GM18909 (cell line): ENCODE data around the gene SPINK1.
"Not testable (repeated sequence)": the region's sequence is repeated elsewhere in the genome, so short reads cannot be mapped to it uniquely, and the experiment has no call there.

Experiments used
- ATAC-seq: cut with Tn5 transposase; IDR thresholded peaks from one replicate; pipeline ENCODE4 v1.9.1; 2021; ENCODE audit warnings: mild to moderate bottlenecking; ENCODE audit not compliant: unreplicated experiment, poor library complexity

The SPINK1 gene

DNA sequence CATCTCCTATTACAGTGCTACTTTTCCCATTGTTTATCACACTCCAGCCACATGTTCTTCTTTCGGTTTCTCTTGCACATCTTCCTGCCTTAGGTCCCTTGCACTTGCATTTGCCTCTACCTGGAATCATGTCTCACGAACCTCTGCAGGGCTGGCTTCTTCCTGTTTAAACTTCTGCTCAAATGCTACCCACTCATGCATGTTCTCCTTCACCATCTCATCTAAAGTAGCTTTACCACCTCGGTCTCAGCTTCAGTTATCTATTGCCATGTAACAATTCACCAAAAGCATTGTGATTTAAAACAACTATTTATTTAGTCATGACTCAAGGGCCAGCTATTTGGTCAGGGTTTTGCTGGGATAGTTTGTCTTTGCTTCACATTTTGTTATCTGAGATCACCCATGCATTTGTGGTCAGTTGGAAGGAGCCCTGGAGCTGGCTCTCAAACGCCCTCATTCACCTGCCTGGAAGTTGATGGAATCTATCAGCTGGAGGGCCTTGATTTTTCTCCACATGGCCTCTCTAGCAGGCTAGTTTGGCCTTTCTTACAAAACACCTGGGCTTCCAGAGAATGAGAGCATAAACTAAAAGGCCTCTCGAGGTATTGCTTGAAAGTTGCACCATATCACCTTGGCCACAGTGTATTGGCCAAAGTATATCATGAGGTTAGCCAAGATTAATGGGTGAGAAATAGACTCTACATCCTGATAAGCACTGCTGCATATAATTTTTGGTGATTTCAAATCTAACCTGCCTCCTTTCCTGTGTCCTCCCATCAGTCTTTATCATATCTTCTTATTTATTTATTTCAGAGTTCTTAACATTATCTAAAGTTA lies 21.4 kb downstream of the SPINK1 start:
- ATAC-seq: no peak

- ATAC-seq: peak; percentile 94
Measured at GRCh38 chr5:147805030-147805454, 26.4 kb downstream of the SPINK1 start.

- no peak for ATAC-seq
Measured at GRCh38 chr5:147804334-147804733, 27.1 kb downstream of the SPINK1 start.

GRCh38 chr5:147803926-147804325 lies 27.5 kb downstream of the SPINK1 start:
- no peak for ATAC-seq

DNA sequence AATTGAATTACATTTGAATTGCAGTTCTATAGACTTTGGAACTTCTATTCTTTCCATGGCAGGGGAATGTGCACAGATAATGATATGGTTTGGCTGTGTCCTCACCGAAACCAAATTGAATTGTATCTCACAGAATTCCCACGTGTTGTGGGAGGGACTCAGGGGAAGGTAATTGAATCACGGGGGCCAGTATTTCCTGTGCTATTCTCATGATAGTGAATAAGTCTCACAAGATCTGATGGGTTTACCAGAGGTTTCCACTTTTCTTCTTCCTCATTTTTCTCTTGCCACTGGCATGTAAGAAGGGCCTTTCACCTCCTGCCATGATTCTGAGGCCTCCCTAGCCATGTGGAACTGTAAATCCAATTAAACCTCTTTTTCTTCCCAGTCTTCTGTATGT lies 28.3 kb downstream of the SPINK1 start:
- not testable (repeated sequence) for ATAC-seq

- no peak for ATAC-seq
Measured at GRCh38 chr5:147801461-147801860, 30.0 kb downstream of the SPINK1 start.

GRCh38 chr5:147800491-147800890 lies 31.0 kb downstream of the SPINK1 start:
- ATAC-seq: no peak

DNA sequence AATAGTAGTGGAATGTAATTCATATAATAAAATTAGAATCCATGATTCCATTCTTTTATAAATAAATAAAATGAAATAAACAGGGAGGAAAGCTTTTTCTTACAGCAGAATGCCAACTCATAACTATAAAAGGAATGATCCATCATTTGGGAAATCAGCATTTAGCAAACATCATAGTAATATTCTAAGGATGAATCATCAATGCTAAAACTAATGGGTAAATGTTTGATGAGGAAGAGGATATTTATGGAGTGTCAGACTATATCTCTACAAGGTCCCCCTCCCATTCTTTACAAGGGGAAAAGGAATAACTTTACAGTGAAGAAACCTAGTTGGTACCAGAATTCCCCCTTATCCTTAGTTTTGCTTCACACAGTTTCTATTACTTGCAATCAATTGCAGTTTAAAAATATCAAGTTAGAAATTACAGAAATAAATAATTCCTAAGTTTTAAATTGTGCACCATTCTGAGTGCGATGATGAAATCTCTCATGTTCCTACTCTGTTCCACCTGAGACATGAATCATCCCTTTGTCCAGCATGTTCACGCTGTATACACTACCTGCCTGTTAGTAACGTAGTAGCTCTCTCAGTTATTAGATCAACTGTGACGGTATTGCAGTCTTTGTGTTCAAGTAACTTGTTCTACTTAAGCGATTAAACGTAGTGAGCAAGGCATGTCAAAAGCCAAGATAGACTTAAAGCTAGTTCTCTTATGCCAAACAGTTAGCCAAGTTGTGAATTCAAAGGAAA lies 34.7 kb downstream of the SPINK1 start:
- no peak for ATAC-seq

- ATAC-seq: no peak
Measured at GRCh38 chr5:147791181-147791580, 40.3 kb downstream of the SPINK1 start.

DNA sequence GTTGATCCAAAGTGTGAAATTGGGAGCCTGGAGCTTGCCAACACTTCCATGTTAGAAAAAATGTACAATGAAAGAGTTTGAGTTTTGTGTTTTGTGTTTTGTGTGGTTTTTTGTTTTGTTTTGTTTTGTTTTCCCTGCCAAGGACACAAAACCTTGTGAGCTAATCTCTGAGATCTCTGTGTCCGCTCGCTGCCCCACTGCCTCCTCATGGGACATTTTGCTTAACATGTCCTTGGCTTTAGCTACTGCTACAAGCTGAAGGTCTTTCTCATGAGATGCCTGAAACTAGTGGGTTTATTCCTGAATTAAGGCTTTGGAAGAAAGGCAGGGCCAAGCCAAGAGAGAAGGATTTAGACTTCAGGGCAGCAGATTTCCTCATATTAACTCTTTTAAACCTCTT lies 41.7 kb downstream of the SPINK1 start:
- no peak for ATAC-seq

DNA sequence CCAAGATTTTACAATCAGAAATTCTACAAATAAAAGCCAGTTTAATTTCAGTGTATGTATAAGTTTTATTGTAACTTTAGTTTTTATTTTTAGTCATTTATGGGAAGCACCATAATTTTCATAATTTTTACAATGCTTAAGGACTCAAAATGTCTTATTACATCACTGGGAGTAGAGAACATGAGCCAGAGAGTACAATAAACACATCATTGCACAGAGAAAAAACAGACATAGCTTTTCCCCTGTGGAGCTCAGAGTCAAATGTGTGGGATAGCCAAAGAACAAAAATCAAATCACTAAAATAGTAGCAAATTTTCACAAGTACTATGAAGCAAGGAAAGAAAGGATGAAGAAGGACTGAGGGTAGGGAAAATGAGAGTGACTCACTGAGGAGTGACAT lies 43.4 kb downstream of the SPINK1 start:
- ATAC-seq: no peak

GRCh38 chr5:147786142-147786541 lies 45.3 kb downstream of the SPINK1 start:
- ATAC-seq: no peak

- no peak for ATAC-seq
Measured at GRCh38 chr5:147784146-147784987, 47.1 kb downstream of the SPINK1 start.

DNA sequence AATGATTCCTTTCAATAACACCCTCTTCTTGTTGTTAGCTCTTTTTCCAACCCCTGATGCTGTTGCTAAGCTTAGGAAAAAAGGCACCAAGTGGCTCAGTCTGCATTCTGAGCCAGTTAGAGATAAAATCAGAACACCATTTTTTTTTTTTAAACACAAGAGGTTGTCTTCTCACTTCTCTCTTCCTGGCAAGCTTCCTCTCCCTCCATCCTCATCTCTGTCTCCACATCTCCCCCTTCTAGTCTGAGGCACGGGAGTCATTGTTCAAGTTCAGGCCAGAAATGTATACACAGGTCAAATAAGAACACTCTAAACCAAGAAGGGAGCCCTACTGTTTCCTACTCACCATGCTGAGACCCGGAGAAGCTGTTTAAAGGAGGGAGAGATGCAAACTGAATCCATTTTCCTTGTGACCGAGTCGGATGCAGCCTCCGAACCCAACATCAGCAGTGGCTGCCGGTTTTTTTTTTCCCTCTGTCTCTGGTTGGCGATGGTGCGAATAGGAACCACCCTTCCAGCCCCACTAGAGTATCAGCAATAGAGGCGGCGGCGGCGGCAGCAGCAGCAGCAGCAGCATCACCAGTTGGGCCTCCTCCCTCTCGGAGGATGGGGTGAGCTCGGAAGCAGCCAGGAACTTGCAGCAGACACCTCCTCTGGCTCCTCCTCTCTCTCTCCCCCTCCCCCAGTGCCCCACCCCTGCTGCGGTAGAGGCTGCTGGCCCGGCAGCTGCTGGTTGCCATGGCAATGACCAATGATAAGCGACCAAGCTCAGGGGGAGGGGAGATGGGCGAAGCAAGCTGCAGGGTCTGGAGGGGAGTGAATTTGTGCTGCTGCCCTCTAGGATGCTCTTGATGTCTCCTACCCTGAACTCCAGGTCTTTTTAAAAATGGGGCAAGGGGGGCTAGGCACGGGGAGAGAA lies 49.1 kb downstream of the SPINK1 start, which contains the start of gene JAKMIP2:
TSS of gene JAKMIP2 (minus strand) at position 619 of the 919 bp plus-strand sequence. CDS start 110,922 bp downstream, outside the sequence.
- peak; percentile 75 for ATAC-seq

DNA sequence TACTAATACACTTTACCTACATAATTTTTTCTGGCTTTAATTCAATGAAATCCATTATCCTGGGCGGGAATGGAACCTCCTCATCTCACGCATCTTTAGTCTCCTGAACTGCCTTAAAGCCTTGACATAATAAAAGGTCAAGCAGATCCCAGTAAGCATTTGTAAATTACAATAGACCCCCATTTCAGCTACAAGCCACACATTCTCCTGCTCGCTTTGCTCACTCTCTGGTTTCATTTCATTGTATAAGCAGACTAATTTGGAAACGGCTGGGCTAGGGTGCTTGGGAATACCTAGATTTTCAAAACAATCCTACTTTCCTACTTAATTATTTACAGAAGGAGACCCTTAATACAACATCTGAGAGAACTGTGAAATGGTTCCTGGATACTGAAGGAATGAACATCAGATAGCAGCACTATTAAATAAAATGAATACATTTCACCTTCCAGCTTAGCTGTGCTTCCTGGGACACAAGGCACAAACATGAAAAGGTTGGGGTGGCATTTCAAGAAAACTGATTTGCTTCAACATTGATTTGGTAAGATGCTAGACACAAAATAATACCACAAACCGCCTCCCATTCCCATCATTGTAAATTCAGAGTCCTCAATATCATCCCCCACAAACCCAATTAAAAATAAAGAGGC lies 50.4 kb downstream of the SPINK1 start:
- ATAC-seq: no peak

GRCh38 chr5:147779694-147780093 lies 51.8 kb downstream of the SPINK1 start:
- ATAC-seq: no peak

DNA sequence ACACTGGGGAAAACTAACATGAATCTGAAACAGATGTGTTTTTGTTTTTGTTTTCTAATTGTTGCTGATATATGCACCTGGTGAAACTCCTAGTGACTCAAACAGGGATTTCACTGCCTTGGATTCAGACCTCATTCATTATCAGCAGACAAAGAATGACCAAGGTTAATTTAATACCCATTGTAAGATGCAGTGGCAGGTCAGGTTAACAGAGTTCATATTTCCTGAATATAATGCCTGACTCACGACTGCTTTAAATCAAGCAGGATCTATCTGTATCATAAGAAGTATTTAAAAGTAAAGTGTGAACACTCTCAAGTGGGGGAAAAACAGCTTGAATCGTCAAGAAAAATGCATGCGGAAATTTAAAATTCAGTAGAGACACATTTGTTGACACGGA lies 54.5 kb downstream of the SPINK1 start:
- ATAC-seq: no peak
